ENCODE measurements around the gene ECHS1. TPM values are rescaled to one million over a fixed set of nuclear protein-coding genes. Genes with fewer than 3 reads are reported as not detected.
"Not testable (repeated sequence)": the region's sequence is repeated elsewhere in the genome, so short reads cannot be mapped to it uniquely, and the experiment has no call there.

ECHS1 gene
- total RNA-seq, 1 donor from 2014 or later: 44.8 TPM

GRCh38 chr10:133368153-133368552 is 5.0 kb downstream of the ECHS1 start:
- FAIRE-seq: no peak
- Histone ChIP-seq H3K27me3 (ENCODE audit: control insufficient read depth, insufficient read depth, low read length) (no peaks in the 10 kb centered on the region), H3K36me3 (ENCODE audit: control insufficient read depth, insufficient read depth, low read length) (peaks cover 33% of the 10 kb centered on the region), H3K4me3 (ENCODE audit: low read depth, low read length) (no peak overlapping the region)
- TF ChIP-seq CTCF (IDR thresholded peaks at IDR 0.05; ENCODE audit: insufficient read depth, low read length, severe bottlenecking): no peak
- DNase-seq (ENCODE audit: low read depth): no peak

GRCh38 chr10:133367461-133367860 is 5.7 kb downstream of the ECHS1 start:
- H3K27me3 ChIP-seq (ENCODE audit: control insufficient read depth, insufficient read depth, low read length); DNase-seq (ENCODE audit: low read depth); FAIRE-seq; H3K4me3 ChIP-seq (ENCODE audit: low read depth, low read length): not testable (repeated sequence)
- peaks cover 36% of the 10 kb centered on the region for H3K36me3 ChIP-seq (ENCODE audit: control insufficient read depth, insufficient read depth, low read length)

- FAIRE-seq: no peak
- peaks cover 38% of the 10 kb centered on the region for H3K36me3 ChIP-seq (ENCODE audit: control insufficient read depth, insufficient read depth, low read length)
- no peaks in the 10 kb centered on the region for H3K27me3 ChIP-seq (ENCODE audit: control insufficient read depth, insufficient read depth, low read length)
- H3K4me3 ChIP-seq (ENCODE audit: low read depth, low read length): no peak overlapping the region
- DNase-seq (ENCODE audit: low read depth): no peak
- no peak for TF ChIP-seq CTCF (IDR thresholded peaks at IDR 0.05; ENCODE audit: insufficient read depth, low read length, severe bottlenecking)
Observed at GRCh38 chr10:133366751-133367150, 6.4 kb downstream of the ECHS1 start.

- no peaks in the 10 kb centered on the region for H3K27me3 ChIP-seq (ENCODE audit: control insufficient read depth, insufficient read depth, low read length)
- no peak overlapping the region for H3K4me3 ChIP-seq (ENCODE audit: low read depth, low read length)
- DNase-seq (ENCODE audit: low read depth): no peak
- TF ChIP-seq CTCF (IDR thresholded peaks at IDR 0.05; ENCODE audit: insufficient read depth, low read length, severe bottlenecking): no peak
- FAIRE-seq: no peak
- peaks cover 38% of the 10 kb centered on the region for H3K36me3 ChIP-seq (ENCODE audit: control insufficient read depth, insufficient read depth, low read length)
Observed at GRCh38 chr10:133366130-133366478, 7.0 kb downstream of the ECHS1 start.

- TF ChIP-seq CTCF (IDR thresholded peaks at IDR 0.05; ENCODE audit: insufficient read depth, low read length, severe bottlenecking): no peak
- FAIRE-seq (no peak), DNase-seq (ENCODE audit: low read depth) (no peak)
- no peak overlapping the region for H3K4me3 ChIP-seq (ENCODE audit: low read depth, low read length)
- peaks cover 36% of the 10 kb centered on the region for H3K36me3 ChIP-seq (ENCODE audit: control insufficient read depth, insufficient read depth, low read length)
- H3K27me3 ChIP-seq (ENCODE audit: control insufficient read depth, insufficient read depth, low read length): no peaks in the 10 kb centered on the region
Observed at GRCh38 chr10:133365461-133366129, 7.6 kb downstream of the ECHS1 start.

- Histone ChIP-seq H3K36me3 (ENCODE audit: control insufficient read depth, insufficient read depth, low read length) (peaks cover 32% of the 10 kb centered on the region), H3K4me3 (ENCODE audit: low read depth, low read length) (no peak overlapping the region), H3K27me3 (ENCODE audit: control insufficient read depth, insufficient read depth, low read length) (no peaks in the 10 kb centered on the region)
- FAIRE-seq (no peak), DNase-seq (ENCODE audit: low read depth) (no peak)
- TF ChIP-seq CTCF (IDR thresholded peaks at IDR 0.05; ENCODE audit: insufficient read depth, low read length, severe bottlenecking): no peak
Observed at GRCh38 chr10:133364645-133365431, 8.3 kb downstream of the ECHS1 start.

All from bronchial epithelial cell (primary cell).